ENCODE results near the gene ARF1. TPM values are rescaled to one million over a fixed set of nuclear protein-coding genes. Genes with fewer than 3 reads are reported as not detected.

Gene ARF1
- total RNA-seq, 1 experiment from 2014 or later, result 512 TPM

GRCh38 chr1:228140724-228141225 is 58.3 kb downstream of the ARF1 start:
- TF ChIP-seq CTCF (IDR thresholded peaks at IDR 0.05; ENCODE audit: unreplicated experiment), result no peak
- H3K4me1 Mint-ChIP-seq (ENCODE audit: low read depth, unreplicated experiment), result peaks cover 20% of the 10 kb centered on the region
- intact Hi-C loops (cut with micrococcal nuclease; ENCODE audit: unreplicated experiment), result no loop called here
- H3K36me3 Mint-ChIP-seq (ENCODE audit: insufficient read depth, unreplicated experiment), result peaks cover 45% of the 10 kb centered on the region
- H3K4me3 Mint-ChIP-seq (ENCODE audit: low read depth, unreplicated experiment), result peak overlapping the region; percentile 84
- H3K27me3 Mint-ChIP-seq (ENCODE audit: unreplicated experiment), result no peaks in the 10 kb centered on the region
- CTCF ChIA-PET, result interaction anchor here (0.8 to 1.0 kb wide), 2 partner anchors 26 to 252 kb away, joined by 3 to 4 read pairs; no protein-coding TSS in a partner anchor
- no peaks in the 10 kb centered on the region for H3K9me3 Mint-ChIP-seq (ENCODE audit: low read depth, unreplicated experiment)
- DNase-seq, result no peak
- BruUV-seq (replicated peaks), result TSS peak; percentile 19
- H3K27ac Mint-ChIP-seq (ENCODE audit: unreplicated experiment), result peak overlapping the region; percentile 81

DNA sequence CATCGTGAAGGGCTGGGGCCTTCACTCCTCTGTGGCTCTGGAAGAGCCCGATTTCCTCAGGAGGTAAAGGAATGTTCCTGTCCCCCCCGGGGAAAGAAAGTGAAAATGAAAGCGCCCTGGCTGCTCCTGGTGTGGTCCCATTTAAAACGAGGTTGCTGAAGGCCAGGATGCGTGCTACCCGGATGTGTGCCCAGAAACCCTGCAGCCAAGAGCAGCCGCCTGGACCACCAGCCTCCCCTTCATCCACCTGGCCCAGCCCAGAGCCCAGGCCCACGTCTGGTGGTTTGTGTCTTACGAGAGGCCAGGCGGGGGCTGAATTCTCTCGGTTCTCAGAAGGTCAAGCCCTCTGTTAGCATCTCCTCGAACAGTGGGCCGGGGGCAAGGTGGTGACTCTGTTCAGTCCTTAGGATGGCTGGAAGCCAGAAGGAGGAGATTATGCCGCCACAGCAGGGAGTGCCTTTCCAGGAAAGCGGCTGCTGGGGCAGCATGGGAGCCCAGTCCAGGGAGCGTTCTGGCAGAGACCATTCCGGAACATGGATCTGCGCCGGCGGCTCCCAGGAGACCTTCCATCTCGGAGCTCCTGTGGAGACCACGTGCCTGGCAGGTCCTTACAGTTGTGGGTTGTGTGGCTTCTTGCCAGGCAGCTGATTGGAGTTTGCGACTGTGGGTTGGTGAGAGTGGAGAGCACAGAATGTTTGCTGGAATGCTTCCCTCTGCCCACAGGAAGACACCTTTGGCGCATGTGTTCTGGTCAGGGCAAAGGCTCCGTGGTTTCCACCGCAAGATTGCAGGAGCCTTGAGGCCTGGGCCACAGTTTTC is 58.9 kb downstream of the ARF1 start:
- TF ChIP-seq CTCF (IDR thresholded peaks at IDR 0.05; ENCODE audit: unreplicated experiment), result no peak
- Mint-ChIP-seq H3K4me1 (ENCODE audit: low read depth, unreplicated experiment) (peaks cover 20% of the 10 kb centered on the region), H3K9me3 (ENCODE audit: low read depth, unreplicated experiment) (no peaks in the 10 kb centered on the region), H3K27ac (ENCODE audit: unreplicated experiment) (peak overlapping the region; percentile 81), H3K36me3 (ENCODE audit: insufficient read depth, unreplicated experiment) (peaks cover 45% of the 10 kb centered on the region), H3K27me3 (ENCODE audit: unreplicated experiment) (no peaks in the 10 kb centered on the region), H3K4me3 (ENCODE audit: low read depth, unreplicated experiment) (peak overlapping the region; percentile 84)
- intact Hi-C loops (cut with micrococcal nuclease; ENCODE audit: unreplicated experiment), result no loop called here
- CTCF ChIA-PET, result interaction anchor here (0.8 to 2.1 kb wide), 3 partner anchors 10 to 24 kb away, joined by 3 to 5 read pairs (median 4); partner anchors contain the start of gene IBA57
- BruUV-seq (replicated peaks), result no TSS peak
- DNase-seq, result peak; percentile 45

DNA sequence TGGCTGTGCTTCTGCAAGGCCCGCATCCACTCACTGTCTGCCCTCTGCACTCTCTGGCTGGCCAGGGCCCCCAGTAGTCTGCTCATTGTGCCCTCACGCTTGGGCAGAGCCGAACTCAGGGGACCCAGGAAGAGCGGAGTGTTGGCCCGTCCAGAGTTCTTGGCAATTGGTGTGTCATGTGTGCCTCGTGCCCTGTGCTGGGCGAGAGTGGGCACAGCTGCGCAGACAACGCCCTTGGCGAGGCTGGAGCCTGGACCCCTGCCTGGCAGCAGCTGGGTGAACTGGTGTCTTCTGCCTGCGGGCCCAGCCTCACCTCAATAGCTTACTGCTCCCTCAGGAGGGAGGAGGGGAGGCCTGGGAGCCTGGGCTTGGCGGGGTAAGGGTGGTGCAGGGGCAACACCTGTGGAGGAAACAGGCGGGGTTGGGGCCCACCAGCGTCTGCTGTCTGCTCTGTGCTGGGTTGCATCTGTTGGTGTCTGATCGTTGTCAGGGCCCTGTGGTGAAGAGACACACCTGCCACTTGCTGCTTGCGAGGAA is 59.7 kb downstream of the ARF1 start:
- intact Hi-C loops (cut with micrococcal nuclease; ENCODE audit: unreplicated experiment), result no loop called here
- TF ChIP-seq CTCF (IDR thresholded peaks at IDR 0.05; ENCODE audit: unreplicated experiment), result no peak
- CTCF ChIA-PET, result interaction anchor here (0.9 to 2.1 kb wide), 2 partner anchors 11 kb away, joined by 3 to 4 read pairs; no protein-coding TSS in a partner anchor
- Mint-ChIP-seq H3K9me3 (ENCODE audit: low read depth, unreplicated experiment) (no peaks in the 10 kb centered on the region), H3K4me1 (ENCODE audit: low read depth, unreplicated experiment) (peaks cover 20% of the 10 kb centered on the region), H3K27me3 (ENCODE audit: unreplicated experiment) (no peaks in the 10 kb centered on the region), H3K27ac (ENCODE audit: unreplicated experiment) (no peak overlapping the region), H3K36me3 (ENCODE audit: insufficient read depth, unreplicated experiment) (peaks cover 50% of the 10 kb centered on the region), H3K4me3 (ENCODE audit: low read depth, unreplicated experiment) (peak overlapping the region; percentile 84)
- BruUV-seq (replicated peaks), result no TSS peak
- no peak for DNase-seq

DNA sequence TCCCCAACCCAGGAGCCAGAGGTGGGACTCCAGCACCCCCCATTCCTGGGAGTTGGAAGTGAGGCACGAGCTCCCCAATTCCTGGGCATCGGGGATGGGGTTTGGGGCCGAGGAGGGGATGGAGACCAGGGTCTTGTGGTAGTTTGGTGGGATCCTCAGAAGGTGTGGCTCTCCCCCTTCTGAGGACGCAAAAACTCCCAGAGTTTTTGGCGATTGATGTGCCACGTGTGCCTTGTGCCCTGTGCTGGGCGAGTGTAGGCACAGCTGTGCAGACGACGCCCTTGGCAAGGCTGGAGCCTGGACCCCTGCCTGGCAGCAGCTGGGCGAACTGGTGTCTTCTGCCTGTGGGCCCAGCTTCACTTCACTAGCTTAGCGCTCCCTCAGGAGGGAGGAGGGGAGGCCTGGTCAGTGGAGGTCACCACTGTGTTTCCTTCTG is 60.2 kb downstream of the ARF1 start:
- intact Hi-C loops (cut with micrococcal nuclease; ENCODE audit: unreplicated experiment), result no loop called here
- Mint-ChIP-seq H3K36me3 (ENCODE audit: insufficient read depth, unreplicated experiment) (peaks cover 55% of the 10 kb centered on the region), H3K27me3 (ENCODE audit: unreplicated experiment) (no peaks in the 10 kb centered on the region), H3K4me3 (ENCODE audit: low read depth, unreplicated experiment) (peak overlapping the region; percentile 84), H3K4me1 (ENCODE audit: low read depth, unreplicated experiment) (peaks cover 20% of the 10 kb centered on the region), H3K27ac (ENCODE audit: unreplicated experiment) (no peak overlapping the region), H3K9me3 (ENCODE audit: low read depth, unreplicated experiment) (no peaks in the 10 kb centered on the region)
- CTCF ChIA-PET, result interaction anchor here (0.7 to 2.1 kb wide), 2 partner anchors 12 to 23 kb away, joined by 4 to 6 read pairs; partner anchors contain the start of gene IBA57
- no peak for DNase-seq
- BruUV-seq (replicated peaks), result no TSS peak
- TF ChIP-seq CTCF (IDR thresholded peaks at IDR 0.05; ENCODE audit: unreplicated experiment), result no peak

Measured in Calu3 (cell line).